Liver (tissue), 9 donors: ENCODE results near the gene RAB17. TPM values are rescaled to one million over a fixed set of nuclear protein-coding genes. Genes with fewer than 3 reads are reported as not detected.

Source experiments
- DNase-seq: peaks from one replicate; pipeline ENCODE4 v3.0.0-alpha.2; 2017; ENCODE audit warnings: low spot score
- H3K27ac ChIP-seq, 2 donors: one replicate each; pipeline ENCODE4 v1.7.0; 2013; ENCODE audit warnings: inconsistent platforms in 2 of 2, low read length in 2 of 2, control low read depth in 1 of 2, low read depth in 1 of 2, mild to moderate bottlenecking in 1 of 2
- H3K27me3 ChIP-seq, 4 donors: one replicate each; pipeline versions ENCODE4 v1.6.1 to v1.7.0; 2013; ENCODE audit warnings: low read length in 3 of 4, inconsistent platforms in 1 of 4, mild to moderate bottlenecking in 1 of 4, moderate library complexity in 1 of 4; ENCODE audit not compliant: control insufficient read depth in 4 of 4, insufficient read depth in 4 of 4
- H3K36me3 ChIP-seq, 4 donors: one replicate each; pipeline versions ENCODE4 v1.6.1 to v1.7.0; 2013; ENCODE audit warnings: low read length in 3 of 4, mild to moderate bottlenecking in 3 of 4, low read depth in 1 of 4, moderate library complexity in 1 of 4; ENCODE audit not compliant: control insufficient read depth in 4 of 4, insufficient read depth in 3 of 4
- H3K4me1 ChIP-seq, 4 donors: one replicate each; pipeline versions ENCODE4 v1.6.1 to v1.7.0; 2013; ENCODE audit warnings: low read length in 3 of 4, mild to moderate bottlenecking in 3 of 4, moderate library complexity in 1 of 4; ENCODE audit not compliant: control insufficient read depth in 4 of 4, insufficient read depth in 4 of 4
- H3K4me3 ChIP-seq, 3 donors: one replicate each; pipeline versions ENCODE4 v1.6.1 to v1.7.0; 2013; ENCODE audit warnings: low read length in 3 of 3, control low read depth in 1 of 3, low read depth in 1 of 3, mild to moderate bottlenecking in 1 of 3
- H3K9ac ChIP-seq, 2 donors: one replicate each; pipeline ENCODE4 v1.7.0; 2013; ENCODE audit warnings: low read length in 2 of 2, mild to moderate bottlenecking in 2 of 2, moderate library complexity in 2 of 2, control low read depth in 1 of 2, low read depth in 1 of 2
- H3K9me3 ChIP-seq, 4 donors: one replicate each; pipeline versions ENCODE4 v1.6.1 to v1.7.0; 2013; ENCODE audit warnings: low read length in 3 of 4; ENCODE audit not compliant: control insufficient read depth in 4 of 4
- EGR1 ChIP-seq, 2 donors: IDR thresholded peaks; 2 replicates each; pipeline ENCODE4 v1.6.1; 2016 to 2018; ENCODE audit warnings: antibody characterized with exemption in 2 of 2, low read depth in 2 of 2
- FOXA1 ChIP-seq: IDR thresholded peaks from 2 replicates; pipeline ENCODE4 v1.6.1; 2016; ENCODE audit warnings: antibody characterized with exemption
- FOXA2 ChIP-seq: IDR thresholded peaks from 2 replicates; pipeline ENCODE4 v1.6.1; 2016; ENCODE audit warnings: antibody characterized with exemption
- GABPA ChIP-seq, 2 donors: IDR thresholded peaks in 1 of 2; conservative IDR thresholded peaks in 1 of 2; 2 replicates each; pipeline ENCODE4 v1.6.1; 2016; ENCODE audit warnings: antibody characterized with exemption in 2 of 2, mild to moderate bottlenecking in 1 of 2, moderate library complexity in 1 of 2
- HNF4A ChIP-seq, 2 donors: conservative IDR thresholded peaks; 2 replicates each; pipeline ENCODE4 v1.6.1; 2016; ENCODE audit warnings: antibody characterized with exemption in 2 of 2, mild to moderate bottlenecking in 2 of 2
- HNF4G ChIP-seq: IDR thresholded peaks from 2 replicates; pipeline ENCODE4 v1.6.1; 2016; ENCODE audit warnings: antibody characterized with exemption
- JUND ChIP-seq, 2 donors: IDR thresholded peaks; 2 replicates each; pipeline ENCODE4 v1.6.1; 2016; ENCODE audit warnings: antibody characterized with exemption in 2 of 2
- NR2F2 ChIP-seq: IDR thresholded peaks from 2 replicates; pipeline ENCODE4 v1.6.1; 2016; ENCODE audit warnings: antibody characterized with exemption
- TAF1 ChIP-seq: conservative IDR thresholded peaks from 2 replicates; pipeline ENCODE4 v1.6.1; 2016; ENCODE audit warnings: antibody characterized with exemption, mild to moderate bottlenecking
- YY1 ChIP-seq: IDR thresholded peaks from 2 replicates; pipeline ENCODE4 v1.6.1; 2016; ENCODE audit warnings: antibody characterized with exemption, mild to moderate bottlenecking
- WGBS: extraction: QIAGEN DNeasy Blood & Tissue Kit; methylation state at CpG from one replicate; pipeline ENCODE4 v1.1.7; 2013; 5-methylcytosine and 5-hydroxymethylcytosine counted together
- polyA plus RNA-seq, 2 donors: library from polyadenylated mRNA; stranded (reverse) in 1 of 2; unstranded in 1 of 2; fragments of 200-250 nt in 1 of 2; fragments of >200 nt in 1 of 2; fragmentation: Nextera tagmentation in 1 of 2; extraction: Ambion mirVana in 1 of 2; gene quantifications; one replicate each; pipeline versions ENCODE4 v1.2.1 to v1.2.3, GENCODE V29; 2013 to 2015
- total RNA-seq, 2 donors: library from RNA; depleted of rRNA; stranded (reverse); fragments of >200 nt; gene quantifications; one replicate each; pipeline ENCODE4 v1.2.3, GENCODE V29; 2014
- TF ChIP-seq, protein P1 (sequence below): IDR thresholded peaks from 2 replicates; pipeline ENCODE4 v1.6.1; 2016; ENCODE audit warnings: antibody characterized with exemption
- donor health status: healthy.
- donor health status: healthy.
- donor health status: healthy.
- donor health status: healthy.
- donor health status: healthy.

Gene RAB17
- total and polyA plus RNA-seq, 4 donors = 17.8 to 96.5 (median 74.9) TPM

DNA sequence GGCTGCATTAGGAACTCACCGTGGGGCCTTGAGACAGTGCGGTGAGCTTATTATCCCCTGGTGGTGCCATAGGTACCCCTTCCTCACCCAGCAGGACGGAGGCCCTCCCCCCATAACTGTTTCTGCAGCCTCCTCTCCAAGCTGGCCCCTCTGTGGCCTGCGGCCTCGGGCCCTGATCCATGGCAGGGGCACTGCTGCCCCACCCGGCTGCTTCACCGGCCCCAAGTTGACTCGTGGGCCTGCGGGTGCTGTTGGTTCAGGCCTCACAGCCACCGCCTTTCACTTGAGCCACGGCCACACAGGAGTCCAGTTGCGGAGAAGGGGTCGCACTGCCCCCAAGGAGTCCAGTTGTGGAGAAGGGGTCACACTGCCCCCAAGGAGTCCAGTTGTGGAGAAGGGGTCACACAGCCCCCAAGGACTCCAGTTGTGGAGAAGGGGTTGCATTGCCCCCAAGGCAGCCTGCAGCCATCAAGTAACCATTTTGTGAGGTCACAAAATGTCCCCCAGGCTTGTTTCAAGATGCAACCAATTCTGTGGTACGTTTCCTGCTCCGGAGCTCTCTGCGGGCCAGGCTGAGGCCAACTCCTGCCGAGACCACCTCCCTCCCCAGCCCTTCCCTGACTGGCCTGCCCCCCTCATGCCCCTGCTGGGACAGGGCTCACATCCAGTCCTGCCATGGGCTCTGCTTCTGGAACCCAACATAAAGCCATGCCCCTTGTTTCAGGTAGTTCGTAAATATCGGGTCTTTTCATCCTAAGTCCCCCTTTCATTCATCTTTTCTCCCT, 41.5 kb upstream of the RAB17 start:
- H3K9me3 ChIP-seq = no peaks in the 10 kb centered on the region
- no peak overlapping the region for H3K4me3 ChIP-seq
- WGBS = 86% methylated on average over 19 of the region's 19 CpGs
- peaks cover 0 to 8% (median 5%) of the 10 kb centered on the region in 4 donors for H3K4me1 ChIP-seq
- no peak overlapping the region for H3K27ac ChIP-seq
- H3K9ac ChIP-seq = no peak overlapping the region
- no peaks in the 10 kb centered on the region for H3K27me3 ChIP-seq
- H3K36me3 ChIP-seq = no peaks in the 10 kb centered on the region
- TF ChIP-seq EGR1 (IDR thresholded peaks at IDR 0.05; ENCODE audit: low read depth in 2 of 2) (no peak), HNF4G (no peak), HNF4A (conservative IDR thresholded peaks at IDR 0.05) (no peak), FOXA2 (no peak), FOXA1 (no peak), YY1 (no peak), GABPA (IDR thresholded peaks at IDR 0.05 in 1 of 2, conservative IDR thresholded peaks at IDR 0.05 in 1 of 2) (no peak), JUND (IDR thresholded peaks at IDR 0.05) (no peak)
- TF ChIP-seq, protein P1, sequence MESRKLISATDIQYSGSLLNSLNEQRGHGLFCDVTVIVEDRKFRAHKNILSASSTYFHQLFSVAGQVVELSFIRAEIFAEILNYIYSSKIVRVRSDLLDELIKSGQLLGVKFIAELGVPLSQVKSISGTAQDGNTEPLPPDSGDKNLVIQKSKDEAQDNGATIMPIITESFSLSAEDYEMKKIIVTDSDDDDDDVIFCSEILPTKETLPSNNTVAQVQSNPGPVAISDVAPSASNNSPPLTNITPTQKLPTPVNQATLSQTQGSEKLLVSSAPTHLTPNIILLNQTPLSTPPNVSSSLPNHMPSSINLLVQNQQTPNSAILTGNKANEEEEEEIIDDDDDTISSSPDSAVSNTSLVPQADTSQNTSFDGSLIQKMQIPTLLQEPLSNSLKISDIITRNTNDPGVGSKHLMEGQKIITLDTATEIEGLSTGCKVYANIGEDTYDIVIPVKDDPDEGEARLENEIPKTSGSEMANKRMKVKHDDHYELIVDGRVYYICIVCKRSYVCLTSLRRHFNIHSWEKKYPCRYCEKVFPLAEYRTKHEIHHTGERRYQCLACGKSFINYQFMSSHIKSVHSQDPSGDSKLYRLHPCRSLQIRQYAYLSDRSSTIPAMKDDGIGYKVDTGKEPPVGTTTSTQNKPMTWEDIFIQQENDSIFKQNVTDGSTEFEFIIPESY = no peak
- no peak for DNase-seq

DNA sequence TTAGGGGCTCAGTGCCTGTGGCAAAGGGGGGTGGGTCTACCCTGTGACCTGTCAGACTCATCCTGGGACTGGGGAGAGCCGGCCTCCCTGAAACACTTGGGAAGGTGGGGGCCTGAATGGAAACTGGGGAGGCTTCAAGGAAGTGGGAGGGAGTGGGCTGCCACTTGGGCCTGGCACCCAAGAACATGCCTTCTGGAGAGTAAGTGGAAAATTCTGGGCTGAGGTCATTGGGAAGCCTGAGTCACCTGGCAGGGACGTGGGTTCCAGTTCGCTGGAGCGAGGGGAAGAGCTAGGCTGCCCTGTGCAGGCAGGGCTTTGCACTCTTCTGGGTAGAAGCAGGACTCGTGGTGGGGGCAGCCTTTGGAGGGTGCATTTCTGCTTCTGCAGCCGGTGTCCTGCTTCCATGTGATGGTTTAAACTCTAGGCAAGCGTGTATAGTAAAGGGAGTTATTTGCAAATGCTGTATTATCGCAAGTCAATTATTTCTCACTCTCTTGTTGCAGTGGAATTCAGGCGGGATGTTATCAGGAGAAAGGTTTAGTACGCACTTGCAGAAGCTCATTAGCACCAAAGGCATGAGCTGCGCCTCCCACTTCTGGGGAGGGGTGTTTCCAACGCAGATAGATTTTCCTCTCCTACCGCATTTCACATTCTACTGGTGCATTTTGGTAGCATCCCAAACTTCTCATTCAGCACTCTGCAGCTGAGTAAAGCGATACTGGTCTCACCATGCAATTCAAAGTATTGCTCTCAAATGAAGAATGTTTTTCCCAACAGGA, 40.7 kb upstream of the RAB17 start:
- no peak overlapping the region for H3K9ac ChIP-seq
- no peak for DNase-seq

DNA sequence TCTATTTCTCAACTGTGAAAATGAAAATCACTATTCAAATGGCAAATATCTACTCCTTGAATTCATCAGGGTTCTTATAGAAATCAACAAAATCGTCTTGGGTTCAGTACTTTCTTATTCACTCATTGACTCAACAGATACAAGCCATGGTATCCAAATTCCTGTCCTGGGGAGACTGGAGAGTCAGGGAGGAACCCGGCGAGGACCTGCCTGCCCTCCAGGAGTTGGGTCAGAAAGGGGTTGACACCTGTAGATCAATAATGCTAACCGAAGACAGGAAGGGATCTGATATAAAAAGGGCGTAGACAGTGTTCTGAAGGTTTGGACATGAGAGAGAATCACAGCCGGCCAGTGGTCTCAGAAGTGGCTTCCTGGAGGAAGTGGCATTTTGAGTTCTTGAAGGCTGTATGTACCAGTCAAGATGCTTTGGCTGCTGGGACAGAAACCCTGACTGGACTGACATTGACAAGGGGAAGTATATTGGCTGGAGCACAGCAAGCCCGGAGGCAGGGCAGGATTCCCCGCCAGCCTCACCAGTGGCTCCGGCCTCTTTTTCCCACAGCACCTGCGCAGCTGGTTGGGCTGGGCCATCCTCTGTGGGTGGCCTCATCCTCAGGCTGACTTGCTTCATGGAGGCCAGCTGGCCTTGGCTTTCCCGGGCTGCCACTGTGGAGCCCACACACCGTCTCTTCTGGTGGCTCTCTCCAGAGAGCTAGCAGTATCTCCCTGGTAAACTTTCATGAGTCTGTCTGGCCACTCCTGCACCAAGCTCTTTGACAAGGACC, 39.9 kb upstream of the RAB17 start:
- no peak overlapping the region for H3K4me3 ChIP-seq
- 73% methylated on average over 12 of the region's 12 CpGs for WGBS
- no peak for TF ChIP-seq HNF4A (conservative IDR thresholded peaks at IDR 0.05)
- TF ChIP-seq JUND (IDR thresholded peaks at IDR 0.05) = no peak
- no peak for TF ChIP-seq TAF1
- no peak for TF ChIP-seq FOXA1
- TF ChIP-seq YY1 = no peak
- TF ChIP-seq NR2F2 = no peak
- DNase-seq = no peak
- H3K9ac ChIP-seq = no peak overlapping the region
- peaks cover 0 to 8% (median 6%) of the 10 kb centered on the region in 4 donors for H3K4me1 ChIP-seq
- H3K9me3 ChIP-seq = no peaks in the 10 kb centered on the region
- no peaks in the 10 kb centered on the region for H3K27me3 ChIP-seq
- no peak overlapping the region for H3K27ac ChIP-seq
- H3K36me3 ChIP-seq = no peaks in the 10 kb centered on the region

More for the DNA sequence above, 40.7 kb upstream of the RAB17 start:
- Histone ChIP-seq H3K27me3 (no peaks in the 10 kb centered on the region), H3K4me1 (peaks cover 0 to 8% (median 6%) of the 10 kb centered on the region in 4 donors), H3K4me3 (no peak overlapping the region), H3K9me3 (no peaks in the 10 kb centered on the region), H3K27ac (no peak overlapping the region), H3K36me3 (no peaks in the 10 kb centered on the region)
- TF ChIP-seq YY1 = no peak
- WGBS = 96% methylated on average over 14 of the region's 14 CpGs
